ENCODE results near the gene RLBP1.

Gene RLBP1

GRCh38 chr15:89205991-89206585 lies 15.3 kb downstream of the RLBP1 start:
- no peak overlapping the region for H3K4me3 ChIP-seq (IDR thresholded peaks at IDR 0.05; ENCODE audit: insufficient read depth, low read depth, low read length)
- no peaks in the 10 kb centered on the region for H3K27me3 ChIP-seq (ENCODE audit: insufficient read depth, low read depth)
- TF ChIP-seq CTCF (conservative IDR thresholded peaks at IDR 0.05; ENCODE audit: low read depth, low read length) = no peak
- no peak overlapping the region for H2AFZ ChIP-seq (ENCODE audit: low read depth)
- no peak overlapping the region for H3K9ac ChIP-seq
- H3K36me3 ChIP-seq (ENCODE audit: insufficient read depth) = no peaks in the 10 kb centered on the region
- no peaks in the 10 kb centered on the region for H4K20me1 ChIP-seq (ENCODE audit: insufficient read depth)
- H3K27ac ChIP-seq = no peak overlapping the region
- H3K4me2 ChIP-seq = no peak overlapping the region
- no peaks in the 10 kb centered on the region for H3K79me2 ChIP-seq (ENCODE audit: insufficient read depth, low read depth)
- H3K4me1 ChIP-seq (ENCODE audit: low read depth, poor library complexity, severe bottlenecking) = peaks cover 10% of the 10 kb centered on the region

GRCh38 chr15:89203705-89204273 lies 17.6 kb downstream of the RLBP1 start:
- Histone ChIP-seq H4K20me1 (ENCODE audit: insufficient read depth) (no peaks in the 10 kb centered on the region), H3K36me3 (ENCODE audit: insufficient read depth) (no peaks in the 10 kb centered on the region), H3K27ac (no peak overlapping the region), H3K4me3 (IDR thresholded peaks at IDR 0.05; ENCODE audit: insufficient read depth, low read depth, low read length) (no peak overlapping the region), H3K27me3 (ENCODE audit: insufficient read depth, low read depth) (no peaks in the 10 kb centered on the region), H3K4me1 (ENCODE audit: low read depth, poor library complexity, severe bottlenecking) (peaks cover 16% of the 10 kb centered on the region), H3K4me2 (no peak overlapping the region), H3K79me2 (ENCODE audit: insufficient read depth, low read depth) (no peaks in the 10 kb centered on the region), H2AFZ (ENCODE audit: low read depth) (no peak overlapping the region), H3K9ac (no peak overlapping the region)
- no peak for TF ChIP-seq CTCF (conservative IDR thresholded peaks at IDR 0.05; ENCODE audit: low read depth, low read length)

- TF ChIP-seq CTCF (conservative IDR thresholded peaks at IDR 0.05; ENCODE audit: low read depth, low read length) = no peak
- Histone ChIP-seq H4K20me1 (ENCODE audit: insufficient read depth) (no peaks in the 10 kb centered on the region), H3K4me2 (no peak overlapping the region)
Observed at GRCh38 chr15:89201465-89202005, 19.8 kb downstream of the RLBP1 start.

GRCh38 chr15:89200182-89200581 lies 21.2 kb downstream of the RLBP1 start:
- Histone ChIP-seq H3K27ac (no peak overlapping the region), H3K36me3 (ENCODE audit: insufficient read depth) (no peaks in the 10 kb centered on the region), H2AFZ (ENCODE audit: low read depth) (no peak overlapping the region)

More at GRCh38 chr15:89201465-89202005, 19.8 kb downstream of the RLBP1 start:
- Histone ChIP-seq H3K4me1 (ENCODE audit: low read depth, poor library complexity, severe bottlenecking) (peaks cover 29% of the 10 kb centered on the region), H3K4me3 (IDR thresholded peaks at IDR 0.05; ENCODE audit: insufficient read depth, low read depth, low read length) (no peak overlapping the region), H3K27me3 (ENCODE audit: insufficient read depth, low read depth) (no peaks in the 10 kb centered on the region), H3K36me3 (ENCODE audit: insufficient read depth) (no peaks in the 10 kb centered on the region), H3K27ac (no peak overlapping the region), H3K79me2 (ENCODE audit: insufficient read depth, low read depth) (no peaks in the 10 kb centered on the region), H2AFZ (ENCODE audit: low read depth) (no peak overlapping the region), H3K9ac (no peak overlapping the region)

More at GRCh38 chr15:89200182-89200581, 21.2 kb downstream of the RLBP1 start:
- Histone ChIP-seq H3K79me2 (ENCODE audit: insufficient read depth, low read depth) (no peaks in the 10 kb centered on the region), H3K27me3 (ENCODE audit: insufficient read depth, low read depth) (no peaks in the 10 kb centered on the region), H3K4me3 (IDR thresholded peaks at IDR 0.05; ENCODE audit: insufficient read depth, low read depth, low read length) (no peak overlapping the region), H4K20me1 (ENCODE audit: insufficient read depth) (no peaks in the 10 kb centered on the region), H3K4me2 (no peak overlapping the region), H3K9ac (no peak overlapping the region), H3K4me1 (ENCODE audit: low read depth, poor library complexity, severe bottlenecking) (peaks cover 42% of the 10 kb centered on the region)
- TF ChIP-seq CTCF (conservative IDR thresholded peaks at IDR 0.05; ENCODE audit: low read depth, low read length) = no peak

All from KMS-11 (cell line).